Activated CD4-positive, alpha-beta T cell treated with anti-CD3 and anti-CD28 coated beads, Interleukin-2, Interleukin-6, amounts not matched to agents 100 ng/mL and 50 ng/mL, durations not matched to agents 16 hours and 8 hours (primary cell): ENCODE results near the gene ICAM2.
"Not testable (repeated sequence)": the region's sequence is repeated elsewhere in the genome, so short reads cannot be mapped to it uniquely, and the experiment has no call there.

Experiments used
- DNase-seq: peaks from one replicate; pipeline ENCODE4 v3.0.0-alpha.2; 2020

Gene ICAM2

DNA sequence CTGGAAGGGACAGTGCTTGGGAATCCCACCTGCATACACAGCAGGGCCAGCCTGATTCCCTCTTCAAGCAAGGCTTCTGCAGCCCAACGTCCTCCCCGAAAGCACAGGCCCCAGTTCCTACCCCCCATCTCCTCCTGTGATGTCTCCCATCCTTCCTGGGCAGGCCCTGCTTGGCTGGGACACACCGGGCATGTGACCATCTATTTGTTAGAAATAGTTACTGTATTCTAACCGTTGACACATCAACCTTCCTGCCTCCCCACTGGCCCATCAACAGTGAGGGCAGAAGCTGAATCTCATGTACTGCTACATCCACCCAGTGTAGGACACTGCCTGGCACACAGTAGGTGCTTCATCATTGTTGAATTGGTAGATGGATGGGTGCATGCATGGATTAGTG lies 11.6 kb downstream of the ICAM2 start:
- no peak for DNase-seq

DNA sequence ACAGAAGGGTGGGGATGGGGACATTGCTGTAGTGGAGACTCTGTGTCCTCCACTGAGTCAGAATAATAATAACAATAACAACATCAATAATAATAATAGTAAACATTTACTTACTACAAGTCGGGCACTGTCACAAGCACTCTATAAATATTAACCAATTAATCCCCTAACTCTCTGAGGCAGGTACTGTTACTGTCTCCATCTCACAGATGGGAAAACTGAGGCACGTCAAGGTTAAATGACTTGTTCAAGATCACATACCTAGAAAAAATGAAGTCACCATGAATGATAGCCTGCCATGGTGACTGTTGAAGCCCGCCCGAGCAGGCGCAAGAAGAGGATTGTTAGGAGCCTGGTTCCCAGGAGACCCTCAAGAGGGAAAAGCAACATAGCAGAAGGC lies 12.1 kb downstream of the ICAM2 start:
- no peak for DNase-seq

DNA sequence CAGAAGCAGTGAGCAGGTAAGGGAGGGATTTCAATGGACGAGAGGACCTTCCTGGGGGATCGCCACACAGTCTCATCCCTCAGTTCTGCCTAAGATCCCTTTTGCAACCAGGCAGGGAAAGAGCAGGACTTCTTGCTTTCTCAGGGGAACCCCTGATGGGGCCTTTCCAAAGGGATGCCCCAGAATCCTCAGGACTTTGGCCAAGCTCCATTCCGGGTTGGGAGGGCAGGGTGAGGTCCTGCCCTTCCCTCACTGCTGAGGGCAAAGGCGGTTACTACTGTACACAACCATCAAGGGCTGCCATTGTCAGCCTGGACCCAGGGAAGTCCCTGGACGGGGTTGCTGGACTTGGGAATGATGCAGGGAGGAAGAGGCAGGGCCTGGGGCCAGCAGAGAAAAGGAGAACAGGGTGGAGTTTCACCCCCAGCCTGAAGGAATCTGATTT lies 12.6 kb downstream of the ICAM2 start:
- DNase-seq: no peak

DNA sequence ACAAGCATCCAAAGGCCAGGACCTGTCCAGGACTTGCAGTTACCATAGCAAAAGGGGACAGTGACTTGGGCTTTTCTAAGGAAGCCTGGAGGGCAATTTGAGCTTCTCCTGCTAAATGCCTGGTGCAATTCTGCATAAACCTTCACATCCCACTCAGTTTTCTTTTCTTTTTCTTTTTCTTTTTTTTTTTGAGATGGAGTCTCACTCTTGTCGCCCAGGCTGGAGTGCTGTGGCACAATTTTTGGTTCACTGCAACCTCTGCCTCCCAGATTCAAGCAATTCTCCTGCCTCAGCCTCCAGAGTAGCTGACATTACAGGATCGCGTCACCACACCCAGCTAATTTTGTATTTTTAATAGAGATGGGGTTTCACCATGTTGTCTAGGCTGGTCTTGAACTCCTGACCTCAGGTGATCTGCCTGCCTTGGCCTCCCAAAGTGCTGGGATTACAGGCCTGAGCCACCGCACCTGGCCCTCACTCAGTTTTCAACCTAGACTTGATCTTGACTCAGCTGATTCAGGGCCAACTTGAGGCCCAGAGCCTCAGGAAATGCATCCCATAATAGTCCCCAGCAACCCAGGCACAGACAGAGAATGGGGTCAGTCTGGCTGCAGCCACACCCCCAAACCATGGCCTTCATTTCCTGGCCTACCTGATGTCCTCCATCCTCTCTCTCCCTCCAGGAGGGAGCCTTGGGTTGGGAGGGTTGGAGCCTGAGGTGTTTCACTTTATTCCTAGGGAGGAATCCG lies 13.2 kb downstream of the ICAM2 start:
- not testable (repeated sequence) for DNase-seq

DNA sequence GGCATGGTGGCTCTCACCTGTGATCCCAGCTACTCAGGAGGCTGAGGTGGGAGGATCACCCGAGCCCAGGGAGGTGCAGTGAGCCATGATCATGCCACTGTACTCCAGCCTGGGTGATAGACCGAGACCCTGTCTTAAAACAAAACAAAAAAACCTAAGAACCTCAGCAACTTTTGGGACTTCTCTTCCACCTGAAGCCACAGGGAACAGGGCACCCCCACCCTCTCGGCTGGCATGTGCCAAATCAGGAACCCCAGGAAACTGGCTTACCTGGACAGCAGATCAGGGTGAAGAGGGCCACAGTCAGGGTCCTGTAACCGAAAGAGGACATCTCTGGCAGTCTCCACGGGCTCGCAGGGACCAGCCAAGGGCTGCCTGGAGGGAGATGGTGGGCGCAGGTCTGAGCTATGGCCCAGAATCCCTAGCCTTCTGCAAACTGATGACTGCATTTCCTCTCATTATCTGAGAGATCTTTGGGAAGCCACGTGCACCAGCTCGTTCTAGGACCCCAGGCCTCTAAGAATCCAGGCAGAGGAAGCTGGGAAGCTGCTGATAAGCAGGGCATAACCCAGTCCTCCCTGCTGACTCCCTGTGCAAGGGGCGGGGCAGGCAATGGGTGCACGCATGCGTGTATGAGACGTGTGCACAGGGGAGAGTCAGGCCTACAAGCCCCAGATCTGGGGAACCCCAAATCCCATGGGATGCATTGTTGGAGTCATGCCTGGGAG lies 13.9 kb downstream of the ICAM2 start:
- DNase-seq: no peak

DNA sequence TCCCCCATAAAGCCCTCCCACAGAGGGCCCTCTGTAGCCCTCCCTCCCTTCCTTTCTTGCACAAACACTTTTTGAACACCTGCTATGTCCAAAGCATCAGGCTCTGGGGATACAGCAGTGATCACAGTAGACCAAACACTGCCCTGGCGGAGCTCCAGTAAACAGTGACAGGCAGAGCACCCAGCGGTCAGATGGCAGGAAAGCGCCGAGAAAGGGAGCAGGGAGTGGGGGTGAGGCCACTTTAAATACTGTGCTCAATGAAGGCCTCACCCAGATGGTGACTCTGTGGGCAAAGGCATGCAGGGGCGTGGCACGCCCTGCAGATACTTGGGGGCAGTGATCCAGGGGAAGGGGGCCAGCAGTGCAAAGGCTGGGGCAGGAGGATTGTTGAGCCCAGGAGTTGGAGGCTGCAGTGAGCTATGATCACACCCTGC lies 14.7 kb downstream of the ICAM2 start:
- DNase-seq: no peak

DNA sequence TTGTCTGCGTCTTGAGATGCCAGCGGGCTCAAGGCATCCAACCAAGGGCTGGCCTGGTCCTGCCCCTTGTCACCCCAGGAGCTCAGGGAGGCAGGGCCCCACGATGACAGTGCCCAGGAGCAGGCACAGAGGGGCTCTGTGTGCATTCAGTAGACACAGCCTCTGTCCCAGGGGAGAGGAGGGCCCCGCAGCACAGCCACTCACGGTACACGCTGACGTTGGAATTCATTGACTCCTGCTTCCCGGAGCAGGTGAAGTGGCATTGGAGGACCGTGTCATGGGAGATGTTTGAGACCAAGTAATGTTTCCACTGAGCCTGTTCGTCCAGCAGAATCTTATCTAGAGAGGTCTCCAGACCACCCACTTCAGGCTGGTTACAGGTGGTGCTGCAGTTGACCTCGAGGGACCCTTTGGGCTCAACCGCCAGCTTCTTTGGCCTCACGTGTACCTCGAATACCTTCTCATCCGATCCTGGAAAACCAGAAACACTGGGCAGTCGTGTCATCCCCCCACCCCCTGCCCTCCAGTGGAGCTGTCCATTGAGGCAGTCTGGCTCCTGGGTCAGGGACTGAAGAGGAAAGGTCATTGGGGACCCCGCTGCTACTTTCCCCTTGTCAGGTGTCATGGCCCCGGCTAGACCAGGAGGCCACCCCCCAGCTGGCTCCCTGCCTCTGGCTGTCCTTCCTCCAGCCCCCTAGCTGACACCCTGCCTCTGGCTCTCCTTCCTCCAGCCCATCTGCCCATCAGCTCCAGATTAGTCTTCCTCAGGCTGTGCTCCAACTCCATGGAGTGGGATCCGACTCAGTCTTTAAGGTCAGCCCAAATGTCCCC lies 15.3 kb downstream of the ICAM2 start:
- no peak for DNase-seq

DNA sequence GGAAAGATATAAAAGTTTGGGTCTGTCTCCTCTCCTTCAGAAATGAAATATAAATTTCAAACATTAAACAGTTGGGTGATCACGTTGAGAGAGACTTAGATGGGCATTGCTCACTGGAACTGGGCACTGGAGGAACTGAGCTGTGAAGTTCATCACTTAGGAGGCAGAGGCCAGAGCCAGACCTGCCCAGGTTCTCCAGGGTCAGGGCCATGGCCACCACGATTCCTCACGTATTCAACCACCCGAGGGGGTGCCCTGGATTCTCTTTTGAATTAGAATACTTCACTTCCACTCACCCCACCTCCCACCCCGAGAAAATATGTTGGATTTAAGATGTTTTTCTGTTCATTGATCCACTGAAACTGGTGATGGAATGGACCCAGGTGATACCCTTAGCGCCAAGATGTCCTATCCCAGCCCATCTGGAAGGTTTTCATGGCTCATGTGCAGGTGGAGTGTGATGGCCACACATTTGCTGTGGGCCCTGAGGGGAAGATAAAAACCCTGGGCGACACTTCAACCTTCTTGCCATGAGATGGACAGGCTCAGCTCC lies 16.1 kb downstream of the ICAM2 start:
- no peak for DNase-seq

DNA sequence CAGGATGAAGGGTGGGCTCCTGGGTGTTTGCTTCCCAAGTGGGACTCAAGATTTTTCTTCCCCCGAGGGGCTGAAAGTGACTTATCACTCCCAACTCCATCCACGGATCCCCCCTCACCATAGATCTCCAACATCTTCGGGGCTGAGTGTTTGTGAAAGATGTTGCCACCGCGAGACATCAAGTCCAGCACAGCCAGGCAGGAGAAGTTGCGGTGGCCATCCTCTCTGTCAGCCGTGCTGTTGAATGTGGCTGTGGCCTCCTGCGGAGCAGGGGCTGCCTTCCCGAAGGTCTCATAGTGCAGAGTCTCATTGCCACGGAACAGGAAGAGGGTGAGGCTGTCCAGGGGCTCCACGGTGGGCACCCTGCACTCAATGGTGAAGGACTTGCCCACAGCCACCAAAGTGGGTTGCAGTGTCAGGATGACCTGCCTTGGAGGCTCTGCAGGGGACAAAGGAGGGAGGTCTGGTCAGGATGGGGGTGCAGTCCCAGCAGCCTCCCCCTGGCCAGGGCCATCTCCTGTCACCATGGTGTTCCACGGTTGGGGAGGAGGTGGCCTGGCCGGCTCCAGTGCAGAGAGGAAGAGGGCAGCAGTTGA lies 16.8 kb downstream of the ICAM2 start:
- DNase-seq: no peak

DNA sequence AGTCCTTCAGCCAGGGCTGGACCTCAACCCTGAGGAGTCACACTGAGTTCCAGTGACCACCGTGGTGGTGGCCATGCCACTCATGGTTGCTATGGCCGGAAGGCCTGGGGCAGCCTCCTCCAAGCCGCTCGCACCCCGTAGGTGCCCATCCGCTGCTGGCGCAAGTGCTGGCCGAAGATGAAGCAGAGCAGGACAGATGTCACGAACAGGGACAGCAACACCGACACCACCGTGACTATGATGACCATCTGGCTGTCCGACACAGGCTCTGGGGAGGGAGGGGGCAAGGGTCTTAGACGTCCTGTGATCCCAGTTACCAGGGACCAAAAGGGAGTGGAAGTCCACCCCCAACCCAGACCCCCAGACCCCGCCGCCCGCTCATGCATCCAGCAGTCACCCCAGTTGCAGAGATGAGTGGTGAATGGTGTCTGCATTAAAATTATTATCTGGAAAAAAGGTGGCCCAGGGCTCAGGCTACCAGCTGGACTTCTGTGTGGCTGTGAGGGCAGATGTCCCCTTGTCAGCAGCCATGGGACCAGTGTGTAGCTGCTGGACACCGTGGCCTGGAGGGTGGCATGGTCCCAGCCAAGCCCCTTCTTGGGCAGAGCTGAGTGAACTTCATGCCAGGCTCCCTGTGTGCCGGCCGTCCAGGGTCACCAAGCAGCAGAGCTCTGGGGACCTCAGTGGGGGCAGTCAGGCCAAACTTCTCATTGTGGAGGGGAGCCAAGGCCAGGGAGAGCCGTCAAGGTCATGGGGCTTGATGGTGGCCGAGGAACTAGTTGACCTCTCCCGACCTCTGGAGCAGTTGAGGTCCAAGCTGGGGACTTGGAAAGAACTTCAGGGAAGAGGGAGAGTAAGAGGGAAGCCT lies 17.5 kb downstream of the ICAM2 start:
- DNase-seq: no peak

DNA sequence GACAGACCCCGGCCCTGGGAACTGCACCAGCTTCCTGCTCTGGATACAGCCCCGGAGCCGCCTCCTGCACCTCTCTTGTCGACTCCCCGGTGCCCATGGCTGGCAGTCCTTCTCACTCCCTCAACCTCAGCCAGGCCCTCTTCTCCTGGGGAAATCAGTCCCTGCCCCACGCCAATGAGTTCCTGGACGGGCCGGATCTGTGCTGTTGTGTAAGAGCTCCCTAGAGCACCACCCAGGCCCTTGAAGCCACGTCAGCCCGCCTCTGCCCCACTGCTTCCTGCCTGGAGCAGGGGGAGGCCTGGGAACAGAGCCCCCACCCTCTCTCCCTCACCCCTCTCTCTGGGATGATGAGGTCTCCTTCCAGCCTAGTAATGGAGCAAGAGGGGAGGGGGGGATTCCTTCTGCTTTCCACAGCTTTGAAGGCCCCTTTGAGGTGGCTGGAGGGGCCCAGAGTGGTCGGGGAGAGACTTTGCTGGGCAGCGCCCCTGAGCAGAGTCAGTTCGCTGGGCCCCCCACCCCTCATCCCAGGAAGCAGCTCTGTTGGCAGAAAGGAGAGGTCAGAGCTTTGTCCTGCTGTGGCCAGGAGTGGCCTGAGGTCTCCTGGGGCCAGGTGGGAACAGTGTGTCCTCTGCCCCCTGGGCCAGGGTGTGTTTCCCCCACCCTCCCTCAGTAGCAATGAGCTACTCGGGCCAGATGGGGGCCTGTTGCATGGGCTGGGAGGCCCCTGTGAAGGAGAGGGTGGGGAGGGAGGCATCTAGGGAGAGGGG lies 18.5 kb downstream of the ICAM2 start:
- DNase-seq: no peak

DNA sequence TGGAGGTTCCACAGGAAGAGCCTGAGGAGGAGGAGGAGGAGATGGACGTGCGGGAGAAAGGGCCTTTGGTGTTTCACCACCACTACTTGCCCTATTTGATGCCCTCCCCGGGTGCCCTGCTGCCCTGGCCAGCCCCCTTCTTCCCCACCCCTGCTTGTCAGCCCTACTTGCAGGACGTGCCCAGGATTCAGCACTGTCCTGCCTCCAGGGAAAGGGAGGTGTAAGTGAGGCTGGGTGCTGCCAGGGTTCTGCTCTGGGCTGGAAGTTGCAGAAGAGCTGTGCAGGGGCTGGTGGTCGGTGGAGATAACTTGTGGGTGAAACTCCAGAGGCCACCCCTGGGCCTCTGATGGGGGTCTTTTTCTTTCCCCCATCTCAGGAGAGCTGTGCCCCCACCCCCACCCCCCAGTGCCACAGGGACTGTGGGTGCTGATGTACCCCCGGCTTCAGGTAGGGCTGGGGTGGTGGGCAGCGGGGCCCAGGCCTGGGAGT lies 19.3 kb downstream of the ICAM2 start:
- no peak for DNase-seq

DNA sequence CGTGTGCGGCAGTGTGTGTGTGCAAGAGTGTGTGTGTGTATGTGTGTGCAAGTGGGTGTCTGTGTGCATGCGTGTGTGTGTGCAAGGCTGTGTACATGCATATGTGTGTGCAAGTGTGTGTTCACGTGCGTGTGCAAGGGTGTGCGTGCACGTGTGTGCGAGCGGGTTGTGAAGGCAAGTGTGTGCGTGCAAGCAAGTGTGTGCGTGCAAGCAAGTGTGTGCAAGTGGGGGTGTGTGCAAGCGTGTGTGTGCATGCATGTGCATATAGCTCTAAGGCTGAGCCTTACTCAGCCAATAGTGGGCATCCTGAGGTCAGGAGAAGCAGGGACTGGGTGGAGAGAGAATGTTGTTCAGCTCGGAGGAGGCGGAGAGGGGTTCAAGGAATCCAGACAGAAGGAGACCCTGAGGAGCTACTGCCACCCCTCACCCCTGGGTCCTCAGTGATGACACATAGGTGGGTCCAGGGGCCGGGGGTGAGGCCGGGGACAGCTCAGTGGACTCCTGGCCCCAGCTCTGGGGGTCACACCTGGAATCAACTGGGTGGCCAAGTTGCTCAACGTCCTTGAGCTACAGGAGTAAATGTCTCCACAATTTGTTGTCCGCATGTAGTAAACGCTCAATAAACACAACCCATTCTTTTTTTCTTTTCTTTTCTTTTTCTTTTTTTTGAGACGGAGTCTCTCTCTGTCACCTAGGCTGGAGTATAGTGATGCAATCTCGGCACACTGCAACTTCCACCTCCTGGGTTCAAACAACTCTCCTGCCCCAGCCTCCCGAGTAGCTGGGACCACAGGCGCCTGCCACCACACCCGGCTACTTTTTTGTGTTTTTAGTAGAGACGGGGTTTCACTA lies 20.5 kb downstream of the ICAM2 start:
- DNase-seq: no peak

DNA sequence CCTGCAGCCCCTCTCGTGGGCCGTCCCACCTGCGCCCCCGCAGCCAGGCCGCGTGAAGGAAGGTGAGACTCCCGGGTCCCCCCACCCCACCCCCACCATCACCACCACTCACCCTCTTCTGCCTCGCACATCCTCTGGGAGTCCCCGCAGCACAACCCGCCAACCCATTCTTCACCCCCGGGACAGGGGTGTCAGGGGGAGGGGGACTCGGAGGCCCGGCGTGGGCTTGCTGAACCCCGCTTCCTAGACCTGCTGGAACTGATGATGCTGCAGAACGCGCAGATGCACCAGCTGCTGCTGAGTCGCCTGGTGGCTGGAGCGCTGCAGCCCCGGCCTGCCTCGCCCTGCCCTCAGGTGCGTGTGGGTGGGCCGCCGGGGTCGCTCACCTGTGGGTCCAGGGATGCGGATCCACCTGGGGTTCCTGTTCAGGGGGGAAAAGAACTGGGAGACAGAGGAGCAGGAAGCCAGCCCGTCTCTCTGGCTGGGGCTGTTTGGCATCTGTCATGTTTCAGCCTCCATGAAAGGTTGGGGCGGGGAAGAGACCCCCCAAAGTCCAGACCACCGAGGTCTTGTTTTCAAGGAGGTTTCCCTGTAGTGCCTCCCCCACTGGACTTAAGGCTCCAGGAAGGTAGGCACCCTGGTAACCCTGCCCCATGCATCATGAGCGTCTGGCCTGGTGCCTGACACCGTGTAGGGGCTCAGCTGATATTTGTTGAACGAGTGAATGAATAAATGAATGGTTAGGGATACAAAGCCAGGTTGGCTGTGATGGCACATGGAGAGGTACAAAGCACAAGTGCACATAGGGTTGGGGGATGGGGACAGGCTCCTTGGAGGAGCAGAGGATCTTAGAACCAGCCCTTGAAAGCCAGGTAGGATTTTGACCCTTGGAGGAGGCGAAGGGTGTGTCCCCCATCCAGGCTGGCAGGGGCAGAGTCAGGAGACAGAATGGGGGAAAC lies 21.4 kb downstream of the ICAM2 start:
- no peak for DNase-seq

DNA sequence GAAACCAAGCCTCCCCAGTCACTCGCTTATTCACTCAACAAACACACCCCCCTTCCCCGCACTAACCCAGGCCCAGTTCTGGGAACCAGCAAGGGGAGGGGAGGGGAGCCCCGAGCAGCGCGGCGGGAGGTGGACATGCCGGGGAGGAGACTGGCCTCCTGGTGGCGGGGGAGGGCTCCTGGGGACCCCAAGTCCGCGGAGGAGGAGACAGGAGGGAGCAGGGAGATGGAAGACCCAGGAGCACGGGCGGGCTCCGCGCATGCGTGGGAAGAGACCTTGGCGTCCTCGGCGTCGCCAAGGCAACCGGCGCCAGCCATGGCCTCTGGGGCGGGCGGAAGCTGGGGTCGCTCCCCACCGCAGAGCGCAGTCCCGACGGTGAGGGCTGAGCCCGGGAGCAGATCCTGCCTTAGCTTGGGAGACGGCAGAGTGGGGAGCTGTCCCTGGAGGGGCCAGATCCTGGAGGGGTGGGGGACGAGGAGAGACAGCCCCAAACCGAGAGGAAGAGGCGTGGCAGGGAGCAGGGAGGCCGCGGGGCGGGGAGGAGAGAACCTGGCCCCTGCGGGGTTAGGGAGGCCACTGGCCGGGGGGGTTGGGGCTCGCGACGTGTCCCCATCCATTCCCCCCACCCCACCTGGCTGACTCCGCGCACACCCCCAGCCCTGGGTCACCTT lies 22.2 kb downstream of the ICAM2 start, which contains the start of gene PRR29:
Gene PRR29 (plus strand): TSS at position 302 of the 671 bp plus-strand sequence. CDS start 14 bp downstream, at position 316.
- peak; percentile 78 for DNase-seq

DNA sequence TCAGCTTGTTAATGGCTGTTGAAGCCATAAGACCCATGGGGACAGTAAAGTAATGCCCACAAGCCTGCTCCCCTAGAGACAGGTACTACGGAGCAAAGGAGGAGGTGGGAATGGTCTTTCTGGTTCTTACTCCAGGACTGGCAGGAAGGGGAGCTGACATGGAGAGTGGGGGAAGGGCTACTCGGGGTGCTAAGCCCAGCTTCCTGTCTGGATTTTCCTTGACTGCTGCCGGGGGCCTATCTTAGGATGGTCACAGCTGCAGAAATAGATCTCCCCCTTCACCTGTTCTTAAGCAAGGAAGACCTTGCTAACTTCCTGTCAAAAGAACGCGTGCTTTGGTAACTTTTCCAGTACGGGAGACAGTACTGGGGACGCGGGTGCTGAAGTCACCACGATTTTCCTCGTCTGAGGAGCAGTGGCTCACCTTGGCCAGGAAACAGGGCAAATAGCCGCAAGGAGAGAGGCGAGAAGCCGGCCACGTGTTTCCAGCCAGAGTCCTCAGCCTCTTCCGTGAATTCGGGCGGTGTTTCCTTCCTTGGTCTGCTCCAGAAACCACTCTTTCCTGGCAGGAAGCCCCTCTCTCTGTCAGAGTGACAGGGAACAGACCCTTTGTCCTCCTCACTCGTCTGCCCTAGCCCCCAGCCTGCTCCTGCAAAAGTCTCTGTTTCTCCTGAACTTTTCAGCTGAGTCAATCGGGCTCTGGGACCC lies 22.9 kb downstream of the ICAM2 start:
- no peak for DNase-seq
